ENCODE data around the gene GTF2F2. TPM values are rescaled to one million over a fixed set of nuclear protein-coding genes. Genes with fewer than 3 reads are reported as not detected.

The GTF2F2 gene
- polyA plus RNA-seq, 2 of the 4 experiments (the other 2 are of a cell fraction) = 21.0 to 30.0 TPM

GRCh38 chr13:45305079-45305478 lies 184.8 kb downstream of the GTF2F2 start (continued):
- no peak for TF ChIP-seq HMGXB4 (CRISPR knock-in tag; IDR thresholded peaks at IDR 0.05; ENCODE audit: borderline replicate concordance)
- TF ChIP-seq TP53 (CRISPR knock-in tag; IDR thresholded peaks at IDR 0.05) = no peak
- TF ChIP-seq MYC (IDR thresholded peaks at IDR 0.05; ENCODE audit: borderline replicate concordance, low read length) = no peak
- no peak for TF ChIP-seq BCL3 (IDR thresholded peaks at IDR 0.05)
- no peak for TF ChIP-seq HOXB5 (CRISPR knock-in tag; IDR thresholded peaks at IDR 0.05)
- no peak for TF ChIP-seq MAX (IDR thresholded peaks at IDR 0.05)
- no peak for TF ChIP-seq CBX8 (IDR thresholded peaks at IDR 0.05)
- TF ChIP-seq MAFK (IDR thresholded peaks at IDR 0.05; ENCODE audit: partially characterized antibody) = no peak

- ATAC-seq = no peak
- H3K4me1 ChIP-seq = 0 out of 3 replicates have a peak, but pooled peaks cover 3% of the 10 kb centered on the region
- no peaks in the 10 kb centered on the region for H3K9me3 ChIP-seq
- no peak overlapping the region for H3K4me2 ChIP-seq
- no peak for FAIRE-seq
- no peak overlapping the region for H3K4me3 ChIP-seq
- no peak overlapping the region for H3K27ac ChIP-seq
- POLR2A ChIA-PET = no interaction called here
- TF ChIP-seq ZC3H11A (IDR thresholded peaks at IDR 0.05) (no peak), ZFP36 (IDR thresholded peaks at IDR 0.05; ENCODE audit: borderline replicate concordance, partially characterized antibody) (no peak), USF2 (IDR thresholded peaks at IDR 0.05) (no peak), RAD21 (conservative IDR thresholded peaks at IDR 0.05 in 1 of 2, IDR thresholded peaks at IDR 0.05 in 1 of 2) (no peak), BCL3 (IDR thresholded peaks at IDR 0.05) (no peak), E2F6 (IDR thresholded peaks at IDR 0.05; ENCODE audit: borderline replicate concordance, low read depth) (no peak), ZSCAN20 (CRISPR knock-in tag; IDR thresholded peaks at IDR 0.05) (no peak), RARB (CRISPR knock-in tag; IDR thresholded peaks at IDR 0.05) (no peak), NPAS2 (CRISPR knock-in tag; IDR thresholded peaks at IDR 0.05; ENCODE audit: borderline replicate concordance) (no peak), FOSL2 (IDR thresholded peaks at IDR 0.05) (no peak), FOSL2 (CRISPR knock-in tag; IDR thresholded peaks at IDR 0.05) (no peak), JUNB (IDR thresholded peaks at IDR 0.05) (no peak), SREBF2 (IDR thresholded peaks at IDR 0.05) (no peak), RFX5 (IDR thresholded peaks at IDR 0.05) (no peak), EP300 (IDR thresholded peaks at IDR 0.05) (no peak), ZNF302 (CRISPR knock-in tag; IDR thresholded peaks at IDR 0.05) (no peak), PBX3 (IDR thresholded peaks at IDR 0.05) (no peak), BHLHE40 (IDR thresholded peaks at IDR 0.05; ENCODE audit: low read depth, low read length) (no peak), REST (IDR thresholded peaks at IDR 0.05) (no peak)
- DNase-seq (ENCODE audit: low read depth in 1 of 2, low spot score in 1 of 2) = no peak
- CTCF ChIA-PET = interaction anchor here (0.5 to 6.7 kb wide), 4 partner anchors 8 to 259 kb away, joined by 3 to 61 read pairs (median 22); no protein-coding TSS in a partner anchor
Measured at GRCh38 chr13:45306966-45307365, 186.7 kb downstream of the GTF2F2 start.

Data from A549 (cell line).